ENCODE data around the gene ANKK1. TPM values are rescaled to one million over a fixed set of nuclear protein-coding genes. Genes with fewer than 3 reads are reported as not detected.

ANKK1 gene
- total RNA-seq, 4 donors from 2014 or later, result 0.30 to 2.1 (median 1.7) TPM

DNA sequence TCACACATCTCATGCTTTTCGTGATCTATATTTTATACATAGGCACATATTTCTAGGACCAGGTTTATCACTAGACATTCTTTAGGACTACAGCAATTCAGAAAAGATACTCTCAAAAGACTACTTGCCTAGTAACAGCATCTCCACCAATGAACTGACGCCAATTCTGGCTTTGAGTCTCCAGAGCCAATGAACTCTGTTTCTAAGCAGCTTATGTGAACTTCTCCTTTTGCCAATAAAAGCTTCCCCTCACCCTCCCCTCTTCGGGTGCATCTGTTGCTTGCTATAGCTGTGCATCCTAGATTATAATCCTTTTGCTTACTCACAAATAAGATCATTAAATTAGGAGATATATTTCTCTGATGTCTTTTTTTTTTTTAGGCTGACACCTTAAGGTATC lies 11.4 kb upstream of the ANKK1 start:
- H3K27ac ChIP-seq, result no peak overlapping the region
- H3K4me3 ChIP-seq, result no peak overlapping the region
- H3K27me3 ChIP-seq, result no peaks in the 10 kb centered on the region
- no peak for TF ChIP-seq EP300 (IDR thresholded peaks at IDR 0.05)
- 44 to 62% methylated on average over 3 of the region's 3 CpGs for WGBS, 2 donors
- H3K9me3 ChIP-seq, result no peaks in the 10 kb centered on the region
- no peaks in the 10 kb centered on the region for H3K4me1 ChIP-seq
- H3K36me3 ChIP-seq, result peaks cover 0 to 15% (median 0%) of the 10 kb centered on the region in 3 donors
- no peak for DNase-seq (ENCODE audit: low spot score in 2 of 2)

DNA sequence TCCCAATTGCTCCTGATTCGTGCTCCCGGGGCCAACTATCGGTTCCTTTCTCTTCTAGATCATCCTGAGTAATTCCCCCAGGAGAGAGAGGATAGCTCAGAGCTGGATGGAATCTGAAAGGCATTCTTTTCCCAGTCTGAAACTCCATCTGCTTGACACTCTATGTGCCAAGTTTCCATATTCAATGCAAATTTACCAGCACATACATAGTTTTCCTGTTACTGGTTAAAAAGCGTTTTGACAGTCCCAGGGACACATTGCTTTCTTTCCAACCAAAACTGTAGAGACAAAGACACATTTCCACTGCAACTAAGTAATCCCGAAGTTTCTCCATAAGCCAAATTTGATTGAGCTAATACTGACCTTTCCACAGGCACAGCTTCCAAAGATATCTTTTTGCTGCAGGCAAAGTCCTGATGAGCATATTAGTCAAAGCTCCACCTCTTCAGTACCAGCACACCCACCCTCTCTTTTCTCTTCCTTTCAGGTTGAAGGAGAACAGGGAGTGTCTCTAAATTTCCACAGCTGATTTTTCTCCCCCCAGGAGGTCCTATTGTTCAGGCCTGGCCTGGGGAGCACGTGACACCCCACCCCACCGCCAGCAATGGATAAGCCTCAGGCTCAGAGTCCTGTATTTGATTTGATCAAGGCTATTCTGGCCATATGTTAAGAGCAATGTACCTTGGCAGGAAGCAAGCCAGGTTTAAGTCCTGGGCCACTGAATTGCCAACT lies 9.7 kb upstream of the ANKK1 start:
- no peaks in the 10 kb centered on the region for H3K9me3 ChIP-seq
- H3K27ac ChIP-seq, result no peak overlapping the region
- peaks cover 0 to 11% (median 0%) of the 10 kb centered on the region in 3 donors for H3K36me3 ChIP-seq
- no peaks in the 10 kb centered on the region for H3K27me3 ChIP-seq
- no peaks in the 10 kb centered on the region for H3K4me1 ChIP-seq
- 46 to 50% methylated on average over 7 of the region's 7 CpGs for WGBS, 2 donors
- no peak overlapping the region for H3K4me3 ChIP-seq
- TF ChIP-seq, protein P1, sequence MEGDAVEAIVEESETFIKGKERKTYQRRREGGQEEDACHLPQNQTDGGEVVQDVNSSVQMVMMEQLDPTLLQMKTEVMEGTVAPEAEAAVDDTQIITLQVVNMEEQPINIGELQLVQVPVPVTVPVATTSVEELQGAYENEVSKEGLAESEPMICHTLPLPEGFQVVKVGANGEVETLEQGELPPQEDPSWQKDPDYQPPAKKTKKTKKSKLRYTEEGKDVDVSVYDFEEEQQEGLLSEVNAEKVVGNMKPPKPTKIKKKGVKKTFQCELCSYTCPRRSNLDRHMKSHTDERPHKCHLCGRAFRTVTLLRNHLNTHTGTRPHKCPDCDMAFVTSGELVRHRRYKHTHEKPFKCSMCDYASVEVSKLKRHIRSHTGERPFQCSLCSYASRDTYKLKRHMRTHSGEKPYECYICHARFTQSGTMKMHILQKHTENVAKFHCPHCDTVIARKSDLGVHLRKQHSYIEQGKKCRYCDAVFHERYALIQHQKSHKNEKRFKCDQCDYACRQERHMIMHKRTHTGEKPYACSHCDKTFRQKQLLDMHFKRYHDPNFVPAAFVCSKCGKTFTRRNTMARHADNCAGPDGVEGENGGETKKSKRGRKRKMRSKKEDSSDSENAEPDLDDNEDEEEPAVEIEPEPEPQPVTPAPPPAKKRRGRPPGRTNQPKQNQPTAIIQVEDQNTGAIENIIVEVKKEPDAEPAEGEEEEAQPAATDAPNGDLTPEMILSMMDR (IDR thresholded peaks at IDR 0.05), result no peak
- TF ChIP-seq POLR2A (IDR thresholded peaks at IDR 0.05), result no peak
- TF ChIP-seq EP300 (IDR thresholded peaks at IDR 0.05), result no peak
- DNase-seq (ENCODE audit: low spot score in 2 of 2), result no peak

DNA sequence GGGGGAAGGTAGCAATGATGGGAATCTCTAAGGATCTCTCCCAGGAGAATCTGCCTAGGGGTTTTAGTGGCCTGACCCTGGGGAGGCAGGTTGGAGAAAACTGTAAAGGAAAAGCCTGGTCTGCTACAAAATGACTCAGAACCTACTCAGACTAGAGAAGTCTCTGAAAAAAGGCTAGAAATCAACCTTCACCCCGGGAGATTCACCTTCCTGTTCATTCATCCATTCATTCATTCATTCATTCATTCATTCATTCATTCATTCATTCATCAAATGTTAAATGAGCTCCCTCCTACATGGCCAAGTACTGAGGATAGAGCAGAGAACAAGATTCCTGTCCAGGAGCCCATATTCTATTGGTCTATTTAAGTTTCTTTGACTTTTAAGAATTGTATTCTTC lies 8.9 kb upstream of the ANKK1 start:
- DNase-seq (ENCODE audit: low spot score in 2 of 2), result no peak
- WGBS, 2 donors, result 71 to 92% methylated on average over 1 of the region's 1 CpG
- no peak overlapping the region for H3K27ac ChIP-seq
- no peaks in the 10 kb centered on the region for H3K9me3 ChIP-seq
- H3K27me3 ChIP-seq, result no peaks in the 10 kb centered on the region
- H3K4me1 ChIP-seq, result no peaks in the 10 kb centered on the region
- peaks cover 0 to 11% (median 0%) of the 10 kb centered on the region in 3 donors for H3K36me3 ChIP-seq
- TF ChIP-seq, protein P1 (IDR thresholded peaks at IDR 0.05), result no peak
- TF ChIP-seq EP300 (IDR thresholded peaks at IDR 0.05) (no peak), POLR2A (IDR thresholded peaks at IDR 0.05) (no peak)
- no peak overlapping the region for H3K4me3 ChIP-seq

DNA sequence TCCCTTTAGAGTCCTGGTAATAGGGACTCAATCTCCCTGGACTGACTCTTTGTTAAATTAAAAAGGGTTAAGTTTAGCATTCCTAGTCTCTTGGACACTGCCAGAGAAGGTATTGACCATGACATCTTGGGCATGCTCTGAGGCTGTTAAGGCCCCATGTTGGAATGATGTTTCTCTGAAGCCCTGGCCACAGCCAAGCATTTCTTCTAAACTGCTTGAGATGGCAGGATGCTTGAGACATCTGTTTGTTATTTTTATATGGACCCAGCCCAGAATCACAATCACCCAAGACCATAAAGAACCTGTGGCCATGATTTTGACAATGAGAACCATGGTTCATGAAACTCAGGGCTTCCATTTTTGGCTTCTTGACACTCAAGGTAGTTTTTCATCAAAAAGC lies 5.5 kb upstream of the ANKK1 start:
- no peak overlapping the region for H3K27ac ChIP-seq
- H3K9me3 ChIP-seq, result no peaks in the 10 kb centered on the region
- no peaks in the 10 kb centered on the region for H3K4me1 ChIP-seq
- H3K4me3 ChIP-seq, result no peak overlapping the region
- TF ChIP-seq POLR2A (IDR thresholded peaks at IDR 0.05) (no peak), EP300 (IDR thresholded peaks at IDR 0.05) (no peak)
- TF ChIP-seq, protein P1 (IDR thresholded peaks at IDR 0.05), result no peak
- peaks cover 0 to 6% of the 10 kb centered on the region in 2 donors for H3K27me3 ChIP-seq
- no peak for DNase-seq (ENCODE audit: low spot score in 2 of 2)
- peaks cover 0 to 23% (median 0%) of the 10 kb centered on the region in 3 donors for H3K36me3 ChIP-seq

DNA sequence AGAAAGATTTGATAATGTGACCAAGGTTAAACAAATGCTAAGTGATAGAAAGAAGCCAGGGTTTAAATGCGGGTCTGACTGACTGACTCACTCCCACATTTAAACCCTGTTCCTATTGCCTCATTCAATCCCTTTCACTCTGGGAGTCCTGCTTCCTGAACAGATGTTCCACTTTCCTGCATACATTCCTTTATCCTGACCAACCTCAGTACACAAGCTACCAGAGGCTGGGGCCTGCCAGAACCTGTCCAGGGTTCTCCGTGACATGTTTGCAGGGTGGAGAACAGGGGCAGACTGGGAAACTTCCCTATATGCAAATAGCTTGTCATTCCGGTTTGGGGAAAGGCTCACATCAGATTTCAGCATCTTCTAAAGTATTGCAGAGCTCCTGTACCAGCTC lies 3.0 kb upstream of the ANKK1 start:
- DNase-seq (ENCODE audit: low spot score in 2 of 2), result no peak
- Histone ChIP-seq H3K4me3 (no peak overlapping the region), H3K36me3 (peaks cover 0 to 23% (median 0%) of the 10 kb centered on the region in 3 donors), H3K4me1 (peaks cover 0 to 8% (median 0%) of the 10 kb centered on the region in 4 donors), H3K9me3 (no peaks in the 10 kb centered on the region), H3K27me3 (peaks cover 0 to 29% of the 10 kb centered on the region in 2 donors), H3K27ac (no peak overlapping the region)
- TF ChIP-seq EP300 (IDR thresholded peaks at IDR 0.05) (no peak), POLR2A (IDR thresholded peaks at IDR 0.05) (no peak)
- TF ChIP-seq, protein P1 (IDR thresholded peaks at IDR 0.05), result no peak
- WGBS, 2 donors, result 47 to 51% methylated on average over 3 of the region's 3 CpGs
